Measurements from ENCODE around the gene RAB12. TPM values are rescaled to one million over a fixed set of nuclear protein-coding genes. Genes with fewer than 3 reads are reported as not detected.

The RAB12 gene
- total RNA-seq, 4 donors from 2014 or later = 32.0 to 46.7 (median 39.1) TPM

GRCh38 chr18:8681196-8681595, 72.0 kb downstream of the RAB12 start:
- DNase-seq = no peak
- Histone ChIP-seq H3K27ac (no peak overlapping the region), H3K27me3 (no peaks in the 10 kb centered on the region), H3K4me1 (peaks cover 0 to 20% (median 11%) of the 10 kb centered on the region in 3 donors), H3K9me3 (no peaks in the 10 kb centered on the region), H3K36me3 (no peaks in the 10 kb centered on the region), H3K4me3 (no peak overlapping the region)
- 82 to 84% methylated on average over 3 to 4 of the region's 4 CpGs for WGBS, 2 donors
- intact Hi-C loops (cut with DNase I) = no loop called here
- TF ChIP-seq CTCF (IDR thresholded peaks at IDR 0.05) = no peak
- no peak for TF ChIP-seq POLR2A (IDR thresholded peaks at IDR 0.05)

GRCh38 chr18:8684577-8684976, 75.3 kb downstream of the RAB12 start:
- H3K4me3 ChIP-seq = no peak overlapping the region
- H3K4me1 ChIP-seq = peaks cover 0 to 23% (median 14%) of the 10 kb centered on the region in 3 donors
- 95% methylated on average over 6 to 7 of the region's 7 CpGs for WGBS, 2 donors
- intact Hi-C loops (cut with DNase I) = no loop called here
- H3K9me3 ChIP-seq = no peaks in the 10 kb centered on the region
- no peak for DNase-seq
- no peaks in the 10 kb centered on the region for H3K27me3 ChIP-seq
- no peaks in the 10 kb centered on the region for H3K36me3 ChIP-seq
- TF ChIP-seq CTCF (IDR thresholded peaks at IDR 0.05) (no peak), POLR2A (IDR thresholded peaks at IDR 0.05) (no peak)
- peak overlapping the region in 3 of 4 donors; percentile 68 to 83 (median 80) for H3K27ac ChIP-seq

GRCh38 chr18:8685141-8685913, 76.1 kb downstream of the RAB12 start:
- WGBS, 2 donors = 42 to 51% methylated on average over 13 of the region's 13 CpGs
- H3K36me3 ChIP-seq = no peaks in the 10 kb centered on the region
- peak overlapping the region in 1 of 4 donors; percentile 29 for H3K4me3 ChIP-seq
- DNase-seq = no peak
- TF ChIP-seq POLR2A (IDR thresholded peaks at IDR 0.05) (no peak), CTCF (IDR thresholded peaks at IDR 0.05) (no peak)
- H3K27ac ChIP-seq = peak overlapping the region; percentile 60 to 83 (median 74)
- no peaks in the 10 kb centered on the region for H3K27me3 ChIP-seq
- intact Hi-C loops (cut with DNase I) = no loop called here
- peaks cover 0 to 23% (median 14%) of the 10 kb centered on the region in 3 donors for H3K4me1 ChIP-seq
- H3K9me3 ChIP-seq = no peaks in the 10 kb centered on the region

DNA sequence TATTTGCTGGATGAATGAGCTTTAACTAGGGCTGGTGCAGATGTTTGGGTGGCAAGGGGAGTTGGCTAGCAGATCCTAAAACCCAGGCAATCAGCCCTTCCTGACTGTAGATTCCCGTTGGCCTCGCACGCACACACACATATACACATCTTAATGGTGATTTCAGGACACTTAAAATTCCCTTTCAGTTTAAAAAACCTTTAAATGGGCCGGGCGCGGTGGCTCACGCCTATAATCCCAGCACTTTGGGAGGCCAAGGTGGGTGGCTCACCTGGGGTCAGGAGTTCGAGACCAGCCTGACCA, 76.6 kb downstream of the RAB12 start:
- TF ChIP-seq POLR2A (IDR thresholded peaks at IDR 0.05) (no peak), CTCF (IDR thresholded peaks at IDR 0.05) (no peak)
- H3K4me1 ChIP-seq = peaks cover 0 to 23% (median 14%) of the 10 kb centered on the region in 3 donors
- no peaks in the 10 kb centered on the region for H3K27me3 ChIP-seq
- H3K36me3 ChIP-seq = no peaks in the 10 kb centered on the region
- no peaks in the 10 kb centered on the region for H3K9me3 ChIP-seq
- WGBS, 2 donors = 0 to 62% methylated on average over 3 to 7 of the region's 8 CpGs
- intact Hi-C loops (cut with DNase I) = no loop called here
- no peak for DNase-seq
- no peak overlapping the region for H3K4me3 ChIP-seq
- H3K27ac ChIP-seq = peak overlapping the region; percentile 60 to 83 (median 74)

- TF ChIP-seq CTCF (IDR thresholded peaks at IDR 0.05) (no peak), POLR2A (IDR thresholded peaks at IDR 0.05) (no peak)
- no peaks in the 10 kb centered on the region for H3K27me3 ChIP-seq
- intact Hi-C loops (cut with DNase I) = no loop called here
These were observed 77.4 kb downstream of the RAB12 start for GRCh38 chr18:8686611-8687010.

More at GRCh38 chr18:8686611-8687010, 77.4 kb downstream of the RAB12 start:
- Histone ChIP-seq H3K27ac (no peak overlapping the region), H3K4me3 (no peak overlapping the region), H3K36me3 (no peaks in the 10 kb centered on the region), H3K9me3 (no peaks in the 10 kb centered on the region), H3K4me1 (peaks cover 0 to 23% (median 14%) of the 10 kb centered on the region in 3 donors)
- DNase-seq = no peak
- WGBS, 2 donors = 77 to 82% methylated on average over 6 of the region's 6 CpGs

Measured in esophagus squamous epithelium (tissue), 5 donors.